Keratinocyte (primary cell): Measurements from ENCODE around the gene DUT.

Experiments
- EZH2 ChIP-seq: IDR thresholded peaks from one replicate; pipeline ENCODE4 v1.6.1; 2012; ENCODE audit warnings: inconsistent platforms, mild to moderate bottlenecking, low read length, moderate library complexity
- TF ChIP-seq, protein P1 (sequence below), 3 experiments: IDR thresholded peaks in 1 of 3; conservative IDR thresholded peaks in 1 of 3; optimal IDR thresholded peaks in 1 of 3; 2 replicates in 2 of 3; 3 replicates in 1 of 3; pipeline versions ENCODE3 to v1.5.1; 2011; ENCODE audit warnings: low read length in 3 of 3, mild to moderate bottlenecking in 3 of 3, moderate library complexity in 2 of 3, control low read depth in 1 of 3, inconsistent platforms in 1 of 3; ENCODE audit not compliant: insufficient read depth in 2 of 3; ENCODE audit errors: extremely low read depth in 1 of 3

DNA sequence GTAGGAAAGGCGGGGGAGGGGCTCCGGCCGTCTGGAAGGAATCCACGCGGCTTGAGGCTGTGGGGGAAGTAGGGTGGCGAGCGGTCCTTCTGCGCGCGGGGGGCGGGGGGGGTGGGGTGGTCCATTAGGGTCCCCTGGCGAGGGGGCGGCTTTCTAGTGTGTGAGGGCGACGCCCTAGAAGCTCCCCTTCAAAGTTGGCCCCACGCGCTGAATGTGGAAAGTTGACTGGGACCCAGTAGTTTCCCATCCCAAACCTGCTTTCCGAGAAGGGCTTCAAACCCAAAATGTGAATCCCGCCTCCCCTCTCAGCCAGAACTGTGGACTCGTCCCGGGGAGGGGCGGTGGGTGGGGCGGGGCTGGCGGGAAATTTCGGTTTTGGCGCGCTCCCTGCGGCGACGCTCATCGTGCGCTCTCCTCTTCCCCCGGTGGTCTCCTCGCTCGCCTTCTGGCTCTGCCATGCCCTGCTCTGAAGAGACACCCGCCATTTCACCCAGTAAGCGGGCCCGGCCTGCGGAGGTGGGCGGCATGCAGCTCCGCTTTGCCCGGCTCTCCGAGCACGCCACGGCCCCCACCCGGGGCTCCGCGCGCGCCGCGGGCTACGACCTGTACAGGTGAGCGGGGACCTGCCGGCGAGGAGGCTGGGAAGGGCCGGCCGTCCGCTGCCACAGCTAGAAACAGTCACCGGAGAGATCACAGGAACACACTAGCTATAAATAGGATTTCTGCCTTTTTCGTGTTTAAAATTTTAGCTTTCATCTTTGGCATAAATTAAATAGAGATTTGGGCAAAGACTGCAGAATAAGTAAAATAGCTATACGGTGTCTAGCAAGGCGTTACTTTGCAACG is 790 bp downstream of the DUT start:
- TF ChIP-seq, protein P1, sequence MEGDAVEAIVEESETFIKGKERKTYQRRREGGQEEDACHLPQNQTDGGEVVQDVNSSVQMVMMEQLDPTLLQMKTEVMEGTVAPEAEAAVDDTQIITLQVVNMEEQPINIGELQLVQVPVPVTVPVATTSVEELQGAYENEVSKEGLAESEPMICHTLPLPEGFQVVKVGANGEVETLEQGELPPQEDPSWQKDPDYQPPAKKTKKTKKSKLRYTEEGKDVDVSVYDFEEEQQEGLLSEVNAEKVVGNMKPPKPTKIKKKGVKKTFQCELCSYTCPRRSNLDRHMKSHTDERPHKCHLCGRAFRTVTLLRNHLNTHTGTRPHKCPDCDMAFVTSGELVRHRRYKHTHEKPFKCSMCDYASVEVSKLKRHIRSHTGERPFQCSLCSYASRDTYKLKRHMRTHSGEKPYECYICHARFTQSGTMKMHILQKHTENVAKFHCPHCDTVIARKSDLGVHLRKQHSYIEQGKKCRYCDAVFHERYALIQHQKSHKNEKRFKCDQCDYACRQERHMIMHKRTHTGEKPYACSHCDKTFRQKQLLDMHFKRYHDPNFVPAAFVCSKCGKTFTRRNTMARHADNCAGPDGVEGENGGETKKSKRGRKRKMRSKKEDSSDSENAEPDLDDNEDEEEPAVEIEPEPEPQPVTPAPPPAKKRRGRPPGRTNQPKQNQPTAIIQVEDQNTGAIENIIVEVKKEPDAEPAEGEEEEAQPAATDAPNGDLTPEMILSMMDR (optimal IDR thresholded peaks at IDR 0.05 in 1 of 3, IDR thresholded peaks at IDR 0.05 in 1 of 3, conservative IDR thresholded peaks at IDR 0.05 in 1 of 3; ENCODE audit: extremely low read depth in 1 of 3, insufficient read depth in 2 of 3, low read length in 3 of 3): no peak
- TF ChIP-seq EZH2: no peak
